Panc1 (cell line): ENCODE measurements around the gene ACSS1. TPM values are rescaled to one million over a fixed set of nuclear protein-coding genes. Genes with fewer than 3 reads are reported as not detected.

ENCODE experiments used
- ATAC-seq: fragments of 200-7000 bp; cut with Tn5 transposase; 2 replicates; pipeline ENCODE4 v1.9.1; 2020; ENCODE audit warnings: mild to moderate bottlenecking, moderate library complexity
- BruUV-seq: library from RNA; stranded (reverse); fragments of 400-500 nt; replicated peaks from 2 replicates; lab custom pipeline; 2021; lab: Mats Ljungman, UMichigan
- CTCF ChIA-PET: fragments of 300-600 bp; sonication (Branson Sonifier 250); formaldehyde crosslinking; loops from one replicate; lab custom pipeline; 2022; ENCODE audit warnings: antibody characterized with exemption; lab: Charles Lee
- POLR2A ChIA-PET: fragments of 300-600 bp; sonication (Branson Sonifier 250); formaldehyde crosslinking; loops from one replicate; lab custom pipeline; 2022; ENCODE audit warnings: antibody characterized with exemption; lab: Charles Lee
- DNase-seq: peaks from one replicate; pipeline ENCODE4 v3.0.0-alpha.2; 2010; ENCODE audit warnings: low read depth, low spot score
- H3K27ac ChIP-seq: 2 replicates; pipeline ENCODE4 v1.5.1; 2011; ENCODE audit warnings: mild to moderate bottlenecking, low read length, inconsistent platforms
- H3K27me3 ChIP-seq: fragments of 200-500 bp; sonication (Bioruptor generic); 2 replicates; pipeline ENCODE4 v1.6.0; 2014; ENCODE audit warnings: low read length, inconsistent platforms; ENCODE audit not compliant: control insufficient read depth, insufficient read depth
- H3K36me3 ChIP-seq: fragments of 200-500 bp; sonication (Bioruptor generic); 2 replicates; pipeline ENCODE4 v1.5.1; 2014; ENCODE audit warnings: inconsistent platforms, mild to moderate bottlenecking, low read length, moderate library complexity; ENCODE audit not compliant: control insufficient read depth, insufficient read depth
- H3K4me1 ChIP-seq: 2 replicates; pipeline ENCODE4 v1.5.1; 2011; ENCODE audit warnings: inconsistent platforms, mild to moderate bottlenecking, low read length, moderate library complexity; ENCODE audit not compliant: control insufficient read depth, insufficient read depth
- H3K4me3 ChIP-seq, 2 experiments: 2 replicates each; pipeline ENCODE4 v1.5.1; 2011 to 2012; ENCODE audit warnings: low read depth in 2 of 2, low read length in 2 of 2, mild to moderate bottlenecking in 2 of 2, inconsistent platforms in 1 of 2, moderate library complexity in 1 of 2
- H3K9me3 ChIP-seq: fragments of 200-500 bp; sonication (Bioruptor generic); 2 replicates; pipeline ENCODE4 v1.5.1; 2014; ENCODE audit warnings: low read depth, mild to moderate bottlenecking, inconsistent platforms, low read length, moderate library complexity; ENCODE audit not compliant: control insufficient read depth, insufficient read depth
- POLR2AphosphoS5 ChIP-seq: IDR thresholded peaks from 2 replicates; pipeline ENCODE4 v1.6.1; 2012; ENCODE audit warnings: mild to moderate bottlenecking, low read depth, low read length, moderate library complexity
- REST ChIP-seq, 2 experiments: IDR thresholded peaks; 2 replicates each; pipeline ENCODE4 v1.6.1; 2011 to 2012; ENCODE audit warnings: low read depth in 2 of 2, control low read depth in 1 of 2, low read length in 1 of 2, mild to moderate bottlenecking in 1 of 2, moderate library complexity in 1 of 2; ENCODE audit not compliant: insufficient read depth in 1 of 2
- SIN3A ChIP-seq: IDR thresholded peaks from 2 replicates; pipeline ENCODE4 v1.6.1; 2012; ENCODE audit warnings: low read depth, mild to moderate bottlenecking, low read length, moderate library complexity, borderline replicate concordance; ENCODE audit not compliant: insufficient read depth
- TCF7L2 ChIP-seq: IDR thresholded peaks from 2 replicates; pipeline ENCODE4 v1.6.1; 2011; ENCODE audit warnings: mild to moderate bottlenecking, low read depth, low read length, inconsistent platforms
- in situ Hi-C: cut with HindIII; loops from 2 replicates; pipeline ENCODE4 v1.10.0; 2016; ENCODE audit warnings: low sequenced_read_pairs, low pct_unique_long_range_greater_than_20kb
- intact Hi-C: fragments of 100-400 bp; cut with micrococcal nuclease; formaldehyde crosslinking; loops from one replicate; pipeline ENCODE4 v1.10.0; 2022; ENCODE audit not compliant: unreplicated experiment
- total RNA-seq: library from RNA; stranded (reverse); gene quantifications from one replicate; pipeline ENCODE4 v1.2.1, GENCODE V29; 2021; ENCODE audit not compliant: unreplicated experiment
- TF ChIP-seq, protein P1 (sequence below): fragments of 450-650 bp; IDR thresholded peaks from 2 replicates; pipeline ENCODE4 v1.5.1; 2017; ENCODE audit warnings: mild to moderate bottlenecking

Gene ACSS1
- total RNA-seq, 1 experiment from 2014 or later: 32.2 TPM

DNA sequence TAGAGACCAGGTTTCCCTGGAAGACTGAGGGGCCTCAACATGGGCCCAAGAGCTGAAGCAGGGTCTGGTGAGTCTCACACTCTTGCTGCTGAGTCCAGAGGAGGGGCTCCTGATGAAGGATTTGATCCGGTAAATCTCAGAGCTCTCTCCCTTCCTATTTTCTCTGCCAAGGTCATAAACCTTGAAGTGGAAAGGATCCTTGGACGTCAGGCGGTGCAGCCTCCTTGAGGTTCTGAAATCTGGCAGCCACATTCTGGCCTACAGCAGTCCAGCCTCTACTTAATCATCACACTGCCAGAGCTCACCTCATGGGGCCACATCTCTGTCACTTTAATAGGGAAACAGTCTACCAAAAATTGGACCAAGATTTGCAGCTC is 24.0 kb downstream of the ACSS1 start:
- Histone ChIP-seq H3K4me3 (no peak overlapping the region), H3K27ac (no peak overlapping the region), H3K9me3 (no peaks in the 10 kb centered on the region), H3K36me3 (no peaks in the 10 kb centered on the region), H3K27me3 (no peaks in the 10 kb centered on the region), H3K4me1 (peaks cover 16% of the 10 kb centered on the region)
- intact Hi-C loops: no loop called here
- in situ Hi-C loops: no loop called here
- no TSS peak for BruUV-seq
- TF ChIP-seq SIN3A (no peak), REST (IDR thresholded peaks at IDR 0.05; ENCODE audit: insufficient read depth in 1 of 2, low read depth in 2 of 2, low read length in 1 of 2) (no peak), POLR2AphosphoS5 (no peak), TCF7L2 (no peak)
- TF ChIP-seq, protein P1, sequence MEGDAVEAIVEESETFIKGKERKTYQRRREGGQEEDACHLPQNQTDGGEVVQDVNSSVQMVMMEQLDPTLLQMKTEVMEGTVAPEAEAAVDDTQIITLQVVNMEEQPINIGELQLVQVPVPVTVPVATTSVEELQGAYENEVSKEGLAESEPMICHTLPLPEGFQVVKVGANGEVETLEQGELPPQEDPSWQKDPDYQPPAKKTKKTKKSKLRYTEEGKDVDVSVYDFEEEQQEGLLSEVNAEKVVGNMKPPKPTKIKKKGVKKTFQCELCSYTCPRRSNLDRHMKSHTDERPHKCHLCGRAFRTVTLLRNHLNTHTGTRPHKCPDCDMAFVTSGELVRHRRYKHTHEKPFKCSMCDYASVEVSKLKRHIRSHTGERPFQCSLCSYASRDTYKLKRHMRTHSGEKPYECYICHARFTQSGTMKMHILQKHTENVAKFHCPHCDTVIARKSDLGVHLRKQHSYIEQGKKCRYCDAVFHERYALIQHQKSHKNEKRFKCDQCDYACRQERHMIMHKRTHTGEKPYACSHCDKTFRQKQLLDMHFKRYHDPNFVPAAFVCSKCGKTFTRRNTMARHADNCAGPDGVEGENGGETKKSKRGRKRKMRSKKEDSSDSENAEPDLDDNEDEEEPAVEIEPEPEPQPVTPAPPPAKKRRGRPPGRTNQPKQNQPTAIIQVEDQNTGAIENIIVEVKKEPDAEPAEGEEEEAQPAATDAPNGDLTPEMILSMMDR: no peak
- ATAC-seq (no peak), DNase-seq (no peak)
- POLR2A ChIA-PET: no interaction called here
- CTCF ChIA-PET: interaction anchor here (1.0 to 1.3 kb wide), 2 partner anchors 32 to 145 kb away, joined by 3 to 5 read pairs; no protein-coding TSS in a partner anchor

- TF ChIP-seq, protein P1: no peak
- no peak for TF ChIP-seq TCF7L2
- TF ChIP-seq POLR2AphosphoS5: no peak
- no peak for TF ChIP-seq REST (IDR thresholded peaks at IDR 0.05; ENCODE audit: insufficient read depth in 1 of 2, low read depth in 2 of 2, low read length in 1 of 2)
- TF ChIP-seq SIN3A: no peak
- H3K36me3 ChIP-seq: no peaks in the 10 kb centered on the region
- CTCF ChIA-PET: interaction anchor here (1.0 to 1.3 kb wide), 2 partner anchors 32 to 145 kb away, joined by 3 to 5 read pairs; no protein-coding TSS in a partner anchor
- no peaks in the 10 kb centered on the region for H3K9me3 ChIP-seq
- DNase-seq (no peak), ATAC-seq (peak; percentile 25; the same call in 1 of the 2 replicates)
- H3K27ac ChIP-seq: peak overlapping the region; percentile 46; the same call in 1 of the 2 replicates
- H3K27me3 ChIP-seq: no peaks in the 10 kb centered on the region
- intact Hi-C loops (no loop called here), in situ Hi-C loops (no loop called here)
- H3K4me1 ChIP-seq: peaks cover 16% of the 10 kb centered on the region
- no TSS peak for BruUV-seq
- POLR2A ChIA-PET: no interaction called here
- no peak overlapping the region for H3K4me3 ChIP-seq
Observed at GRCh38 chr20:25033265-25033923, 24.5 kb downstream of the ACSS1 start.
